Kidney epithelial cell (primary cell): Measurements from ENCODE around the gene UNC13A. TPM values are rescaled to one million over a fixed set of nuclear protein-coding genes. Genes with fewer than 3 reads are reported as not detected.

Source experiments
- DNase-seq: peaks from one replicate; pipeline ENCODE4 v3.0.0-alpha.2; 2010; ENCODE audit warnings: low read depth
- H3K27me3 ChIP-seq: 2 replicates; pipeline ENCODE4 v1.6.0; 2011; ENCODE audit warnings: low read length; ENCODE audit not compliant: control insufficient read depth, insufficient read depth
- H3K36me3 ChIP-seq: 2 replicates; pipeline ENCODE4 v1.5.1; 2011; ENCODE audit warnings: low read length; ENCODE audit not compliant: control insufficient read depth, insufficient read depth
- H3K4me3 ChIP-seq: 2 replicates; pipeline ENCODE4 v1.5.1; 2011; ENCODE audit warnings: low read depth, mild to moderate bottlenecking, control low read depth, low read length
- total RNA-seq: library from RNA; depleted of rRNA; stranded (reverse); fragments of >200 nt; gene quantifications from 2 replicates; pipeline ENCODE4 v1.2.3, GENCODE V29; 2015
- TF ChIP-seq, protein P1 (sequence below): IDR thresholded peaks from 2 replicates; pipeline ENCODE4 v1.5.1; 2011; ENCODE audit warnings: mild to moderate bottlenecking, moderate library complexity, low read length, control low read depth, inconsistent platforms; ENCODE audit not compliant: insufficient read depth, poor library complexity, severe bottlenecking

UNC13A gene
- total RNA-seq, 1 donor from 2014 or later: 2.0 TPM

DNA sequence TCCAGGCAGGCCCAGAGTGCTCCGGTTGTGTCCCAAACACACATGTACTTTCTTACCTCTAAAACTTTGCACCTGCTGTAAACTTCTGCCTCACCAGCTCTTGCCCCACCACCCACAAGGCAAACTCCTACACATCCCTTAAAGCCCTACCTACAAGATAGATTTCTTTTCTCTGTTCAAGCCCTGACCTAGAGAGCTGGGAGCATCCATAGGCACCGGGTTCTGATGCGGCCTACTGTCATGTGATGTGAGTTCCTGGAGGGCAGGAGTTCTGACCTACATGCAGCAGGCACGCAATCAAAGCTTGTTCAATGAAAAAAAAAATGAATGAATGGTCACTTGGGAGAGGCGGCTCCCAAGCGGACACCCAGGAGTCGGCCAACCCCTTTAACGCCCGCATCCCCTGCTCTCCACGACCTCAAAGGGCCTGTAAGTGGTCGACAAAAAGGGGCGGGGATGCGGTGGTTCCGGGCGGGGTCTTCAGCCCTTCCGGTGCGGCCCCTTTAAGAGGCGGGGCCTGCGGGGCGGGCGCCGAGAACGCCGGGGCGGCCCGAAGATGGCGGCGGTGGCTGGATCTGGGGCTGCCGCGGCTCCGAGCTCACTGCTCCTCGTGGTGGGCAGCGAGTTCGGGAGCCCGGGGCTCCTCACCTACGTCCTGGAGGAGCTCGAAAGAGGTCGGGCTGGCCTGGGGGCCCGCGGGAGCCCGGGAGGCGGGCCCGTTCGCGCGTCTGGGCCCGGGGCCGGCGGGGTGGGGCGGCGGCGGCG, 31.0 kb upstream of the UNC13A start, which contains the start of gene MAP1S:
Gene MAP1S, plus strand, starts transcription at position 534 of the 765 bp plus-strand sequence. Its CDS starts 23 bp downstream, at position 557.
- H3K27me3 ChIP-seq: no peaks in the 10 kb centered on the region
- TF ChIP-seq, protein P1, sequence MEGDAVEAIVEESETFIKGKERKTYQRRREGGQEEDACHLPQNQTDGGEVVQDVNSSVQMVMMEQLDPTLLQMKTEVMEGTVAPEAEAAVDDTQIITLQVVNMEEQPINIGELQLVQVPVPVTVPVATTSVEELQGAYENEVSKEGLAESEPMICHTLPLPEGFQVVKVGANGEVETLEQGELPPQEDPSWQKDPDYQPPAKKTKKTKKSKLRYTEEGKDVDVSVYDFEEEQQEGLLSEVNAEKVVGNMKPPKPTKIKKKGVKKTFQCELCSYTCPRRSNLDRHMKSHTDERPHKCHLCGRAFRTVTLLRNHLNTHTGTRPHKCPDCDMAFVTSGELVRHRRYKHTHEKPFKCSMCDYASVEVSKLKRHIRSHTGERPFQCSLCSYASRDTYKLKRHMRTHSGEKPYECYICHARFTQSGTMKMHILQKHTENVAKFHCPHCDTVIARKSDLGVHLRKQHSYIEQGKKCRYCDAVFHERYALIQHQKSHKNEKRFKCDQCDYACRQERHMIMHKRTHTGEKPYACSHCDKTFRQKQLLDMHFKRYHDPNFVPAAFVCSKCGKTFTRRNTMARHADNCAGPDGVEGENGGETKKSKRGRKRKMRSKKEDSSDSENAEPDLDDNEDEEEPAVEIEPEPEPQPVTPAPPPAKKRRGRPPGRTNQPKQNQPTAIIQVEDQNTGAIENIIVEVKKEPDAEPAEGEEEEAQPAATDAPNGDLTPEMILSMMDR: no peak
- H3K36me3 ChIP-seq: no peaks in the 10 kb centered on the region
- DNase-seq: no peak
- H3K4me3 ChIP-seq: peak within 1 kb of the TSS; percentile 92

DNA sequence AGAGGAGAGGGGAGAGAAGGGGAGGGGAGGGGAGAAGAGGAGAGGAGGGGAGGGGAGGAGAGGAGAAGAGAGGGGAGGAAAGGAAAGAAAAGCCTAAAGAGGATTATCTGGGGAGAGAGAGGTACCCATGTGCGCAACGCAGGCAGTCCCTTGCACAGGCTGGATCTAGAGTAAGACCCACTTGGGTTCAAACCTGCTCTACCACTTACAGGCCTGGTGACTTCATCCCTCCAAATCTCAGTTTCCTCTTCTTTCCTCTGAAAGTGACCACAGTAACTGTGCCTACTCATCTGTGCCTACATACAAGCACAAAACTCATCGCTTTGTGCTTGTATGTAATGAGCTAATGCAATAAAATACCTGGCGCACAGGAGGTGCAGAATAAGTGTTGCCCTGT, 30.4 kb upstream of the UNC13A start:
- TF ChIP-seq, protein P1: no peak
- Histone ChIP-seq H3K36me3 (no peaks in the 10 kb centered on the region), H3K27me3 (no peaks in the 10 kb centered on the region), H3K4me3 (no peak overlapping the region)
- no peak for DNase-seq

DNA sequence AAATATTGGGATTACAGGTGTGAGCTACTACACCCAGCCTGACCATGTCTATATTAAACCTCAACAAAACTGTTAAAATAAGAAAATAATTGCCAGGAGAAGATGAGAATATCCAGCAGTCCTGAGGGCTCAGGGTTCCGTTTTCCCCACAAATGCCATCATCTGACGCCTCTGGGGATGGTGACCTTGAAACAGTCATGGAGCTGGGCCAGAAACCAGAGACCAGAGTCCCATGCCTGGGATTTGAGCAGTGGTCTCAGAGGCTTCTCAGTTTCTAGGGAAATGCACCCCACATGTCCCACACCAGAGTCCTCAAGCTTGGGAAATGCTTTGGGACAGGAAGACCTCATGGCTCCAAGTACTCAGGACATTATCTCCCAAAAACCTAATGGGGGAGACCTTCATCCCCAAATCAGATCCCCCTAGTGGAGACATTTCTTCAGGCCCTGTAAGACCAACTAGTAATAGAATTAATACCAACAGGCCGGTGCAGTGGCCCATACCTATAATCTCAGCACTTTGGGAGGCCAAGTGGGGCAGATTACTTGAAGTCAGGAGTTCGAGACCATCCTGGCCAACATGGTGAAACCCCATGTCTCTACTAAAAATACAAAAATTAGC, 28.3 kb upstream of the UNC13A start:
- Histone ChIP-seq H3K36me3 (no peaks in the 10 kb centered on the region), H3K27me3 (no peaks in the 10 kb centered on the region), H3K4me3 (no peak overlapping the region)
- TF ChIP-seq, protein P1: no peak
- DNase-seq: no peak

DNA sequence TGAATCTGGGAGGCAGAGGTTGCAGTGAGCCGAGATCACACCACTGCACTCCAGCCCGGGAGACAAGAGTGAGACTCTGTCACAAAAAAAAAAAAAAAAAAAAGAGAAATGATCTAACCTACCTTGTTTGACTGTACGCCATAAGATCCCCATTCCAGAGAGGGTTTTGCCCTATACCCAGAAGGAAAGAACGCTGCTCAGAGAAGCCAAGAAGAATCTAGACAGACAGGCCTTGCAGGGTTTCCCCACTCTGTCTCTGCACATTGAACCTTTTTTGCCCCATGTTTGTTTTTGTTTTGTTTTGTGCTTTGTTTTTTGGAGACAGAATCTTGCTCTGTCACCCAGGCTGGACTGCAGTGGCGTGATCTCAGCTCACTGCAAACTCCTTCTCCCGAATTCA, 23.7 kb upstream of the UNC13A start:
- Histone ChIP-seq H3K36me3 (no peaks in the 10 kb centered on the region), H3K27me3 (peaks cover under 1% of the 10 kb centered on the region), H3K4me3 (no peak overlapping the region)
- DNase-seq: no peak
- TF ChIP-seq, protein P1: no peak

DNA sequence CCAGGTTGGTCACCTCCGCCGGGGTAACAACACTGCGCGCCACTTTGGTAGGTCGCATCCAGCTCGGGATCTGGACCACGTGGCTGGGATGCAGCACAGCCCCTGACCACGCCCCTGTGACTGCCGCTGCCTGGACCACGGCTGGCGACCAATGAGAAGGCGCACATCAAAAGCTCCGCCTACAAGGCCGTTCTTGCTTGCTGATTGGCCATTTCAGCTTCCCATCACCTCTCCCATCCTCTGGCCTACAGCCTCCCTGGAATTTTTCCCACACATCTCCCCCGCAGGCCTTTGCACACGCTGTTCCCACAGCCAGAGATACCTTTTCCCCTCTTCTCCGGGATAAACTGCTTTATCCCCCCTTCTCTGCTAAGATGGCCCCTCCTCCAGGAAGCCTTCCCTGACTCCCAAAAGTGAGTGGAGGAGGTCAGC, 18.6 kb upstream of the UNC13A start:
- peaks cover 6% of the 10 kb centered on the region for H3K27me3 ChIP-seq
- no peak for DNase-seq
- H3K36me3 ChIP-seq: no peaks in the 10 kb centered on the region
- H3K4me3 ChIP-seq: no peak overlapping the region
- TF ChIP-seq, protein P1: no peak
